GM18951 (cell line): ENCODE data around the gene CRYGB.
"Not testable (repeated sequence)": the region's sequence is repeated elsewhere in the genome, so short reads cannot be mapped to it uniquely, and the experiment has no call there.

Experiments used
- POLR2A ChIP-seq: IDR thresholded peaks from 4 replicates; pipeline ENCODE4 v1.6.1; 2011; ENCODE audit warnings: mild to moderate bottlenecking; ENCODE audit not compliant: insufficient read length, insufficient read depth; ENCODE audit errors: extremely low read depth
- in situ Hi-C: fragments of 300-500 bp; cut with MboI; formaldehyde crosslinking; loops from one replicate; pipeline ENCODE4 v1.12.0; 2022; ENCODE audit warnings: low sequenced_read_pairs, mixed read lengths, inconsistent platforms; ENCODE audit not compliant: unreplicated experiment

The CRYGB gene

DNA sequence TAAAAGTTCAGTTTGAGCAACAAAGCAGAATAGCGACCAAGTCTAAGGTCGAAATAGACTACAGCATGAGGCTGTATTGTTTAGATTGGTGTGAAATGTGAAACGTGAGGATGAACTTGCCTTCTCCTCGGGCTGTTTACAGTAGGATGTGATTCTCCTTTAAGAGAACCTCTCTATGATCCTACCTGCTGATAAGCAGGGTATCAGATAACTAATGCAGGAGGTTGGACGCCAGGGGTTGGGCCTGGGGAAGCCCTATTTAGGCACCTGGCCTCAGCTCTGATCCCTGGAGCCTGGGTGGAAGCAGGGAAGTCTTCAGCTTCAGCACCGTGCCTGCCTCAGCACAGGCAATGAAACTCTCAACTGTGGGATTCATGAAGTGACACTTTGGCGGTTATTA lies 33.0 kb downstream of the CRYGB start:
- no peak for TF ChIP-seq POLR2A
- in situ Hi-C loops, result no loop called here

DNA sequence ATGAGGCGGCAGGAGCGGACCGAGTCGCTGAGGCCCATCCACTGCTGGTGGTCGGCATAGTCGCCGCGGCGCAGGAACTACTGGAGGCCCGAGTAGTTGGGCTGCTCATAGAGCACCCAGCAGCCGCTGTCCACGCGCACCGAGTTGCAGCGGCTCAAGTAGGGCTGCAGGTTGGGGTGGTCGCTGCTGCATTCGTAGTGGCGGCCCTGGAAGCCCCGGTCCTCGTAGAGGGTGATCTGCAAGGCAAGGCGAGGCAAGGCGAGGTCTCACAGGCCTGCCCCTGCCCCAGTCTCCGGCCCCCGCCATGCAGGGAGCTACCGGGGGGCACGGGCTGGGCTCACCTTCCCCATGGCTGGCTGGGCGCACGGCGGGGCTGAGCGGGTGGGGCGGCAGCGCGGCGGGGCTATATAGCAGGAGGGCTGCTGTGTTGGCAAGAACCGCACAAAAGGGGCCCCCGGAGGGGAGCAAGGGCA lies 33.6 kb downstream of the CRYGB start:
- in situ Hi-C loops, result not testable (repeated sequence)

DNA sequence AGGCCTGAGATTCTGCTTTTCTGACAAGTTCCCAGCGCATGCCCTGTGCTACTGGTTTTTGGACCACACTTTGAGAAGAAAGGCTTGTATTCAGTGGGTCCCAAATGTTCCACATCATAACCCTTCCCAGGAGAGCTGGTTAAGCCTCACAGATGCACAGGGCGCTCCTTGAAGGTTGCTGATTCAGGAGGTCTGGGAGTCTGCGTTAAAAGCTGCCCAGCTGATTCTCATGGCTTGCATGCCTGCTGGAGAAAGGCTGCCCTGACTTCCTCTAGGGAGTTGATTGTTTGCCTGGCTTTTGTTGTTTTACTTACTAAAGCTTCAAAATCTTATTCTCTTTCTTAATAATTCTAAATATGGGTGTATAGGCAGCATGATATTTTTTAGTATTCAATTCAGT lies 42.3 kb downstream of the CRYGB start:
- in situ Hi-C loops, result no loop called here

DNA sequence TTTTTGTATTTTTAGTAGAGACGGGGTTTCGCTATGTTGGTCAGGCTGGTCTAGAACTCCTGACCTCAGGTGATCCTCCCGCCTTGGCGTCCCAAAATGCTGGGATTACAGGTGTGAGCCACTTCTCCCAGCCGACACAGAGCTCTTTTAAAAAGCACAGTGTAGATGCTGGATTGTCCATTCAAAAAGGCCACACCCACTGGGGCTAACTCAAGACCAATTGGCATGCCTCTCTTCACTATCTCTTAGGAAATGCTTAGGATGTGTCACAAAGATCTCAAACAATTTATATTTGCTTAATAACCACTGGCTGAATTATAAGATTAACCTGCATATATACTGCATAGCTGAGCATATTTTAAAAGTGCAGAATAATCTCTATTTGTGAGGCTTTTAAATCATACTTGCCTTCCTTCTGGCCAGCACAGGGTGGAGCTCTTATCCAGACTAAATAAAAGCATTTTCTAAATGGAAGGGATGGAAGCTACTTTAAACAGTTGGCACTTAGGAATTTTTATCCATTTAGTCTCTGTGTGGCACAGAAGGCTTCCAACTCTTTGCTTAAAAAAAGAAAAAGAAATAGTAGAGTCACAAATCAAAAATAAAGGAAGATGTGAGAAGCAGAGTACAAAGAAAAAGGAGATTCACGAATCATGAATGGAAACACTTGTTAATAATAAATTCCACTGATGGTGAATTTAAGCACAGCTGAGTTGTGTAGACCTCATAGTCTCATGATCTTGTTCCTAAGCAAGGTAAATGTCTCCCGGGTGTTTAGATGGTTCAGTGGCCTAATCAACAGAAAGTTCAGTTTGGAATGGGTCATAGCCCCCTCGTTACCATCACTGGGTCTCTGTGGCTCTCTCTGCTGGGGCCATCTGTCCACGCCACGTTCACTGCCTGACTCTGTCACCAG lies 44.0 kb downstream of the CRYGB start:
- no peak for TF ChIP-seq POLR2A
- in situ Hi-C loops, result no loop called here

More for the DNA sequence above, 42.3 kb downstream of the CRYGB start:
- no peak for TF ChIP-seq POLR2A

DNA sequence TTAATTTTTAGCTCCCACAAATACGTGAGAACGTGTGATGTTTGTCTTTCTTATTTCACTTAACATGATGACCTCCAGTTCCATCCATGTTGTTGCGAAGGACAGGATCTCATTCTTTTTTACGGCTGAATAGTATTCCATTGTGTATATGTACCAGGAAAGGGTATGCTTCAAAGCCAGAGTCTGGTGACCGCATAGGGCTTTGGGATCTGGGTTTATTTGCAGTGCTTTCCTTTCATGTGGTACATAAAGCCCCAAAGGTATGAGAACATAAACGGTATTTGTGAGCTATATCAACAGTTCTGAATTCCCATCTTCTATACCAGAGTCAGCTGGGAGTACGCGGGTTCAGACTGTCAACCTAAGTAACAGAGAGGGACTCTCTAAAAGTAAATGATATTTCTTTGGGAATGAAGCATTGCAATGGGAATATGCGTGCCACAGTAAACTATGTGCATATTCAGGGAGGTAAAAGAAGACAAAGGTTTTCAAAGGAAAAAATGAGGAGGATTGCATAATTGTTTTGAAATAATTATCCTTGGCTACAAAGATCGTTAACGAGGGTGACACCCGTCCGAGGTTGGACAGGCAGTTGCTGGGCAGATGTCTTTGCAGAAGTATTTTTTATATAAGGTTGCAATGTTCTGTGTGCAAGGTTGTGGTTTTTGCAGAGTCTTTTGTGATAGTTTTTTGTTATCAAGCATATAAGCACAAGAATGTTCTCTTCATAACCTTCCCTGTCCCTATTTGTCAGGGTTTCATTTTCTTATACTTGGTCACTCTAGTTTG lies 46.1 kb downstream of the CRYGB start:
- in situ Hi-C loops, result no loop called here
- TF ChIP-seq POLR2A, result no peak

DNA sequence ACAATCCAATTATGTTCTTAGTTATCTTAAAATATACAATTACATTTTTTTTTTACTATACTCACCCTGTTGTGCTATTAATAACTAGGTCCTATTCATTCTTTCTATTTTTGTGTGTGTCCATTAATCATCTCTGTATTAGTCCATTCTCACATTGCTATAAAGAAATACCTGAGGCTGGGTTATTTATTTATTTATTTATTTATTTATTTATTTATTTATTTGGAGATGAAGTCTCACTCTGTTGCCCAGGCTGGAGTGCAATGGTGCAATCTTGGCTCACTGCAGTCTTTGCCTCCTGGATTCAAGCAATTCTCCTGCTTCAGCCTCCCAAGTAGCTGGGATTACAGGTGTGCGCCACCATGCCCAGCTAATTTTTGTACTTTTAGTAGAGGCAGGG lies 47.3 kb downstream of the CRYGB start:
- in situ Hi-C loops, result not testable (repeated sequence)

DNA sequence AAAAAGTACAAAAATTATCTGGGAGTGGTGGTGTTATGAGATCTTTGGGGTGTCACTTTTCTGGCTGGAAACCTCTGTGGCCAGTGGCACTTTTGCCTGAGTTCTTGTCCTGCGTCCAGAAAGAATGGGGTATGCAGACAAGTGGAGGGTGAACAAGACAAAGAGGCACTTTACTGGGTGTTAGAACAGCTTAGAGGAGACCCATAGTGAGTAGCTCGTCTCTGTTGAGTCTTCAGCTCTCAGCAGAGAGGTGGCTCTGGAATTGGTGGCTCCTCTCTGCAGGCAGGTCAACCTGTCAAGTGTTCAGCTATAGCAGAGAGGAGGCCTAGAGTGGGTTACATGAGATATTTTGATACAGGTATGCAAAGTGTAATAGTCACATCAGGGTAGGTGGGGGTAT lies 47.7 kb downstream of the CRYGB start:
- in situ Hi-C loops, result no loop called here
- TF ChIP-seq POLR2A, result no peak

DNA sequence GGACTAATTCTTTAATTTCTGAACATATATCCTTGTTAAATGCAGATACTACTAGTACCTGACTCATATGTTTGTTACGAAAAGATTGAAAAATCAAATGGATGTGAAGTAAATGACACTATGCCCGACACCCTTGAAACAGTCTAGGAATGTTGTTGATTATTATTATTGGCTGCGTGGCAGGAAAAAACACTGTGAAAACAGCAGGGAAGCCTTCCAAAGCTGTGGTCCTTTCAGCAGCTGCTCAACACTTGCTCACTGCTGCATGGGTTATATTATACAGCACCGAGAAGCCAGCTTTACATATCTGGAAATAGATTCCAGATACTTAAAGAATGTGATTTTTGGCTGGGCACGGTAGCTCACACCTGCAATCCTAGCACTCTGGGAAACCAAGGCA lies 48.2 kb downstream of the CRYGB start:
- in situ Hi-C loops, result no loop called here
- TF ChIP-seq POLR2A, result no peak

DNA sequence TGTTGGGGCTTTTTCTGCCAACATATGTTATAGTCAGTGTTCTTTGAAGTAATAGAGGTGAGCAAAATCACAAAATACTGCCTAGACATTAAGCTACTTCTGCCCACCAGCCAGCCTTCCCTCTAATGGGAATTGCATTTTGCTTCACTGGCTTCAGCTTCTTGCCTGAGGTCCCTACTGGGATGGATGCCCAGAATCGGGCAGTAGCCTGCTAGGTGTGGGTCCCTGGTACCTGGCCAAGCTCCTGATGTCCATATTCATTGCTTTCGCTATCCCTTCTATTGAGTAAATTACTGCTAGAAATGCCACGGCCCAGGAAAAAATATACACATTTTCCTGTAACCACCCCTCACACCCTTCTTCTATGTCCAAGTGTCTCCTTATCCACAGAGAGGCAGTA lies 48.6 kb downstream of the CRYGB start:
- in situ Hi-C loops, result no loop called here
- TF ChIP-seq POLR2A, result no peak

DNA sequence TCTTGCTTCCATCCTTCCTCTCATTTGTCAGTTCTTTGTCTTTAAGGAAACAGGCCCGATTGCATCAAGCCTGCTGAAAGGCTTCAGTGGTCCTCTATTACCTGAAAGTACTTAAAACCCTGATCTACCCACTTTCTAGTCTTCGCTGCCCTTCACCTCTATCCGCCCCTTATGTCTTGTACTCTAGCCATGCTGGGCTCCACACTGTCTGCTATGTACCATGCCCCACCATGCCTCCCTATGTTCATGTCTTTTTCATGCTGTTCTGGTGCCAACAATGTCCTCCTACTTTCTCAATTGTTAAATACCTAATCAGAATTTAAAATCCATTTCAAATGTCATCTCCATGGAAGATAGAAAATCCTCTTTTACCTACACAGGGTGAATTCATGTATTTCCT lies 49.9 kb downstream of the CRYGB start:
- in situ Hi-C loops, result no loop called here
- TF ChIP-seq POLR2A, result no peak

DNA sequence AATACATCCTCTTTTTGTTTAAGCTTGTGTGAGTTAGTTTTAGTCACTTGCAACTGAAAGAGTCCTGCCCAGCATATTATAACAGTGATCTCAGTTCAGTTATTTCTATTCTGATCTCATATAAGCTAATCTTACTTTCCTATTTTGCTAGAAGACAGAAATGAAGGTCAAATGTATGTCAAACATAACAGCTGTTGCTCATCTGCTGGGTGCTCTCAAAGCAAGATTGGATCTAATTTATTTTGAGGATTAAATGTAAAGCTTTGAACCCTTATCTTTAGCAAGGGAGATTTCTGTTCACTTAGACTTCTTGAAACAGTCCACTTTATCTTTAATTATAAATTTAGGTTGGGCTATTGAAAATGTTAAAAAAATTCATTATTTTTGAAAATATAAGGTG lies 52.8 kb downstream of the CRYGB start:
- no peak for TF ChIP-seq POLR2A
- in situ Hi-C loops, result no loop called here
